ENCODE results near the gene OR52E6.

GRCh38 chr11:5815534-5815933 is 26.2 kb downstream of the OR52E6 start:
- no peak for TF ChIP-seq CTCF (IDR thresholded peaks at IDR 0.05 in 4 of 5, conservative IDR thresholded peaks at IDR 0.05 in 1 of 5)
- no peak for TF ChIP-seq POLR2A (IDR thresholded peaks at IDR 0.05)

Data from gastrocnemius medialis (tissue), 4 donors.